ENCODE measurements around the gene WNT8B. TPM values are rescaled to one million over a fixed set of nuclear protein-coding genes. Genes with fewer than 3 reads are reported as not detected.

WNT8B gene
- total RNA-seq, 4 donors from 2014 or later, result 0.28 TPM; not detected in 3

DNA sequence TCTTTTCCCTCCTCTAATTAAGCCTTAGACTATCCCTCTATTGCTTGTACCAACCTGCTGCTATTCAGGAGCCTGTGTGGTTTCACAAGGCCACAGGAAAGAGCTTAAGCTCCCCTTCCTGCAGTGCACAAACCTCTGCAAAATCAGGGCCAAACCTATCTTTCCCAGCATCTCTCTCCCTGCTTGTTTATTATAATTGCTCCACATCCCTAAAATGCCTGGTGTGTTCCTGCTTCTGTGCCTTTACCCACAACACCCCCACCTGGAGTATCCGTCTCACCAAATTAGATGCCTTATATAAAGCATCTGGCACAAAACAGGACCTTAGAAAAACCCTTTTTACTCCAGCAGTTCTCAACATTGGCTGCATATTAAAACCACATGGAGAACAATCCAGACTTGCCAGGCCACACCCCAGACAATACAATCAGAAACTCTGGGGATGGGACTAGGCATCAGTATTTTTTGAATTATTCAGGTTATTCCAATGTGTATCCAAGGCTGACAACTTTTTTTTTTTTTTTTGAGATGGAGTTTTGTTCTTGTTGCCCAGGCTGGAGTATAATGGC, 40.2 kb downstream of the WNT8B start:
- no peaks in the 10 kb centered on the region for H3K27me3 ChIP-seq
- H3K4me3 ChIP-seq, result no peak overlapping the region
- TF ChIP-seq POLR2A (IDR thresholded peaks at IDR 0.05), result no peak
- TF ChIP-seq, protein P1, sequence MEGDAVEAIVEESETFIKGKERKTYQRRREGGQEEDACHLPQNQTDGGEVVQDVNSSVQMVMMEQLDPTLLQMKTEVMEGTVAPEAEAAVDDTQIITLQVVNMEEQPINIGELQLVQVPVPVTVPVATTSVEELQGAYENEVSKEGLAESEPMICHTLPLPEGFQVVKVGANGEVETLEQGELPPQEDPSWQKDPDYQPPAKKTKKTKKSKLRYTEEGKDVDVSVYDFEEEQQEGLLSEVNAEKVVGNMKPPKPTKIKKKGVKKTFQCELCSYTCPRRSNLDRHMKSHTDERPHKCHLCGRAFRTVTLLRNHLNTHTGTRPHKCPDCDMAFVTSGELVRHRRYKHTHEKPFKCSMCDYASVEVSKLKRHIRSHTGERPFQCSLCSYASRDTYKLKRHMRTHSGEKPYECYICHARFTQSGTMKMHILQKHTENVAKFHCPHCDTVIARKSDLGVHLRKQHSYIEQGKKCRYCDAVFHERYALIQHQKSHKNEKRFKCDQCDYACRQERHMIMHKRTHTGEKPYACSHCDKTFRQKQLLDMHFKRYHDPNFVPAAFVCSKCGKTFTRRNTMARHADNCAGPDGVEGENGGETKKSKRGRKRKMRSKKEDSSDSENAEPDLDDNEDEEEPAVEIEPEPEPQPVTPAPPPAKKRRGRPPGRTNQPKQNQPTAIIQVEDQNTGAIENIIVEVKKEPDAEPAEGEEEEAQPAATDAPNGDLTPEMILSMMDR (IDR thresholded peaks at IDR 0.05), result no peak
- H3K36me3 ChIP-seq, result no peaks in the 10 kb centered on the region
- DNase-seq, result no peak
- intact Hi-C loops (cut with DNase I; ENCODE audit: low total_unique reads), result no loop called here
- H3K4me1 ChIP-seq, result no peaks in the 10 kb centered on the region
- H3K27ac ChIP-seq, result no peak overlapping the region
- H3K9me3 ChIP-seq, result no peaks in the 10 kb centered on the region

GRCh38 chr10:100504096-100504495, 41.3 kb downstream of the WNT8B start:
- no peaks in the 10 kb centered on the region for H3K36me3 ChIP-seq
- H3K4me1 ChIP-seq, result no peaks in the 10 kb centered on the region
- no peaks in the 10 kb centered on the region for H3K9me3 ChIP-seq
- H3K27me3 ChIP-seq, result no peaks in the 10 kb centered on the region
- TF ChIP-seq, protein P1 (IDR thresholded peaks at IDR 0.05), result no peak
- no peak overlapping the region for H3K27ac ChIP-seq
- intact Hi-C loops (cut with DNase I; ENCODE audit: low total_unique reads), result no loop called here
- H3K4me3 ChIP-seq, result no peak overlapping the region
- DNase-seq, result no peak

- Histone ChIP-seq H3K36me3 (no peaks in the 10 kb centered on the region), H3K27ac (no peak overlapping the region), H3K4me1 (no peaks in the 10 kb centered on the region), H3K4me3 (no peak overlapping the region), H3K27me3 (no peaks in the 10 kb centered on the region), H3K9me3 (no peaks in the 10 kb centered on the region)
- intact Hi-C loops (cut with DNase I; ENCODE audit: low total_unique reads), result no loop called here
- DNase-seq, result no peak
- TF ChIP-seq POLR2A (IDR thresholded peaks at IDR 0.05), result no peak
These were observed 42.4 kb downstream of the WNT8B start for GRCh38 chr10:100505164-100505563.

DNA sequence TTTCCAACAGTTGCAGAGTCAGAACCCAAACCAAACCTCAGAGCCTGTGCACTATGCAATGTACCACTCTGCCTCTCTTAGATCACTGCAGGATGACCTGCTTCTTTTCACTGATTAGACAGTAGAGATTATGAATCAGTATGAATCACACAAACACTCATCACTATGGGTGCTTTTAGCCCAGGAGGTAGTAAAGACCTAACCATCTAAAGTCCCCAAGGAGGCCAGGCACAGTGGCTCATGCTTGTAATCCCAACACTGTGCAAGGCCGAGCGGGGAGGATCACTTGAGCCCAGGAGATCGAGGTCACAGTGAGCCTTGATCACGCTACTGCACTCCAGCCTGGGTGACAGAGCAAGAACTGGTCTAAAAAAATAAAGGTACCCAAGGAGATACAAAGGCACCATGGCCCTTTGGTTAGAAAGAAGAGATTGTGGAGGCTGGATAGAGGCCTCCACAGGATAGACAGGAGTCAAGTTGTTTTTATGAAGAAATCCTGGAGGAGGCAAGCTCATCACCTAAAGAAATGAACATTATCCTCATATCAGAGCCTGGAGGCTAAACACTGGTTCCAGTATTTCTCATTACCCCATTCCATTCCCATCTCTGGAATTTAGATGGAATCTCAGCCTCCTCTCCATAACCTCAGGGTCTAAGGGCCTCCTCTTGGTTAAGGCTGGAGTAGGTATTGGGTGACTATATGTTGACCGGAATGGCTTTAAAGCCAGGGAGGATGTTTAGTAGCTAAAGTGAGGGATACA, 44.0 kb downstream of the WNT8B start:
- no peaks in the 10 kb centered on the region for H3K27me3 ChIP-seq
- no peaks in the 10 kb centered on the region for H3K9me3 ChIP-seq
- no peak for TF ChIP-seq POLR2A (IDR thresholded peaks at IDR 0.05)
- TF ChIP-seq, protein P1 (IDR thresholded peaks at IDR 0.05), result no peak
- no peak for DNase-seq
- no peaks in the 10 kb centered on the region for H3K36me3 ChIP-seq
- no peaks in the 10 kb centered on the region for H3K4me1 ChIP-seq
- no peak overlapping the region for H3K4me3 ChIP-seq
- H3K27ac ChIP-seq, result no peak overlapping the region
- intact Hi-C loops (cut with DNase I; ENCODE audit: low total_unique reads), result no loop called here

GRCh38 chr10:100507357-100507732, 44.5 kb downstream of the WNT8B start:
- Histone ChIP-seq H3K4me3 (no peak overlapping the region), H3K4me1 (no peaks in the 10 kb centered on the region), H3K27me3 (no peaks in the 10 kb centered on the region), H3K9me3 (no peaks in the 10 kb centered on the region), H3K27ac (no peak overlapping the region), H3K36me3 (no peaks in the 10 kb centered on the region)
- TF ChIP-seq, protein P1 (IDR thresholded peaks at IDR 0.05), result no peak
- no peak for TF ChIP-seq POLR2A (IDR thresholded peaks at IDR 0.05)
- intact Hi-C loops (cut with DNase I; ENCODE audit: low total_unique reads), result no loop called here
- no peak for DNase-seq

All from uterus (tissue), 4 donors.